ENCODE data around the gene UTP4.
"Not testable (repeated sequence)": the region's sequence is repeated elsewhere in the genome, so short reads cannot be mapped to it uniquely, and the experiment has no call there.

UTP4 gene

GRCh38 chr16:69111216-69111875 is 21.1 kb upstream of the UTP4 start:
- DNase-seq = no peak

- no peak for DNase-seq
These were observed 20.6 kb upstream of the UTP4 start for GRCh38 chr16:69111876-69112230.

- DNase-seq = no peak
These were observed 19.9 kb upstream of the UTP4 start for GRCh38 chr16:69112285-69113129.

- DNase-seq = no peak
These were observed 19.2 kb upstream of the UTP4 start for GRCh38 chr16:69113216-69113615.

GRCh38 chr16:69114346-69114975 is 18.0 kb upstream of the UTP4 start:
- no peak for DNase-seq

GRCh38 chr16:69114976-69115355 is 17.5 kb upstream of the UTP4 start:
- DNase-seq = no peak

- DNase-seq = no peak
These were observed 17.1 kb upstream of the UTP4 start for GRCh38 chr16:69115361-69115760.

GRCh38 chr16:69115837-69116236 is 16.6 kb upstream of the UTP4 start:
- DNase-seq = no peak

- DNase-seq = no peak
These were observed 16.1 kb upstream of the UTP4 start for GRCh38 chr16:69116256-69116875.

GRCh38 chr16:69116906-69117305 is 15.5 kb upstream of the UTP4 start:
- DNase-seq = no peak

GRCh38 chr16:69118468-69118867 is 14.0 kb upstream of the UTP4 start:
- no peak for DNase-seq

- no peak for DNase-seq
These were observed 13.5 kb upstream of the UTP4 start for GRCh38 chr16:69118994-69119393.

- no peak for DNase-seq
These were observed 12.9 kb upstream of the UTP4 start for GRCh38 chr16:69119536-69119935.

- no peak for DNase-seq
These were observed 12.3 kb upstream of the UTP4 start for GRCh38 chr16:69120096-69120664.

GRCh38 chr16:69123910-69124309 is 8.5 kb upstream of the UTP4 start:
- DNase-seq = peak; percentile 72

GRCh38 chr16:69124406-69124805 is 8.0 kb upstream of the UTP4 start:
- not testable (repeated sequence) for DNase-seq

GRCh38 chr16:69124961-69125360 is 7.5 kb upstream of the UTP4 start:
- DNase-seq = not testable (repeated sequence)

- no peak for DNase-seq
These were observed 6.2 kb upstream of the UTP4 start for GRCh38 chr16:69126221-69126620.

- DNase-seq = not testable (repeated sequence)
These were observed 5.6 kb upstream of the UTP4 start for GRCh38 chr16:69126801-69127200.

GRCh38 chr16:69127966-69128510 is 4.4 kb upstream of the UTP4 start:
- DNase-seq = no peak

GRCh38 chr16:69130461-69130860 is 2.0 kb upstream of the UTP4 start:
- DNase-seq = no peak

GRCh38 chr16:69131167-69131838 is 1.1 kb upstream of the UTP4 start:
- no peak for DNase-seq

Measured in NCI-H1694 (cell line).